Choroid plexus epithelial cell (primary cell): ENCODE results near the gene ADRA2C.

Source experiments
- DNase-seq: peaks from one replicate; pipeline ENCODE4 v3.0.0-alpha.2; 2010; ENCODE audit warnings: low read depth
- H3K4me3 ChIP-seq: 2 replicates; pipeline ENCODE4 v1.5.1; 2011; ENCODE audit warnings: low read depth, mild to moderate bottlenecking, control low read depth, low read length, moderate library complexity
- TF ChIP-seq, protein P1 (sequence below): conservative IDR thresholded peaks from 2 replicates; pipeline ENCODE4 v1.5.1; 2011; ENCODE audit warnings: low read depth, mild to moderate bottlenecking, control low read depth, inconsistent platforms, low read length, moderate library complexity

The ADRA2C gene

DNA sequence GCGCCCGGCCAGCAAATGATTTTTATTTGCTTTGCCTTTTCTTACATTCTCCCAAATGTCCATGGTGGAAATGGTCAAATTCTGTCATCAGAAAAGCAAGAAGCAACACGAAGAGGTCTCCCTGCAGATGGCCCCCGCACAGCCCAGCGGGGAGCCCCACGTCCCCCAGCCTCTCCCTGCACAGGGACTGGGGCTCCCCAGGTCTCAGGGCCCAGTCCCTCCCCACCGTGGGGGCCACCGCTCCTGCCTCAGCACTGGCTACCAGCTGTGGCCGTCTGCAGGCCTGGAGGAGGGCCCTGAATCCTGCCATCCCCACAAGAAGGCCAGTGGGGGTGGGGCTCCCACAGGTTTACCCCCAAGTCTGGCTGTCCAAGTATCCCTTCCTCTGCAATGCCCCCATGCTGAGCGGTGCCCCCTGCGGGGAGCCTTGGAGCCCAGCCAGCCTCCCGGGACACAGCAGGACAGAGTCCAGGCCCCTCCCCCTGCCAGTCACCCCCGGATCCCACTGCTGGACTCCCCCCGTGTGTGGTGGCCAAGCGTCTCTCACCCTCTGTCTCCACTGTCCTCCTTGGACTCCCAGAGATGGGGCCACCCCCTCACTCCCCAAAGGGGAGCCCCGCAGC, 38.2 kb upstream of the ADRA2C start:
- no peak overlapping the region for H3K4me3 ChIP-seq
- TF ChIP-seq, protein P1, sequence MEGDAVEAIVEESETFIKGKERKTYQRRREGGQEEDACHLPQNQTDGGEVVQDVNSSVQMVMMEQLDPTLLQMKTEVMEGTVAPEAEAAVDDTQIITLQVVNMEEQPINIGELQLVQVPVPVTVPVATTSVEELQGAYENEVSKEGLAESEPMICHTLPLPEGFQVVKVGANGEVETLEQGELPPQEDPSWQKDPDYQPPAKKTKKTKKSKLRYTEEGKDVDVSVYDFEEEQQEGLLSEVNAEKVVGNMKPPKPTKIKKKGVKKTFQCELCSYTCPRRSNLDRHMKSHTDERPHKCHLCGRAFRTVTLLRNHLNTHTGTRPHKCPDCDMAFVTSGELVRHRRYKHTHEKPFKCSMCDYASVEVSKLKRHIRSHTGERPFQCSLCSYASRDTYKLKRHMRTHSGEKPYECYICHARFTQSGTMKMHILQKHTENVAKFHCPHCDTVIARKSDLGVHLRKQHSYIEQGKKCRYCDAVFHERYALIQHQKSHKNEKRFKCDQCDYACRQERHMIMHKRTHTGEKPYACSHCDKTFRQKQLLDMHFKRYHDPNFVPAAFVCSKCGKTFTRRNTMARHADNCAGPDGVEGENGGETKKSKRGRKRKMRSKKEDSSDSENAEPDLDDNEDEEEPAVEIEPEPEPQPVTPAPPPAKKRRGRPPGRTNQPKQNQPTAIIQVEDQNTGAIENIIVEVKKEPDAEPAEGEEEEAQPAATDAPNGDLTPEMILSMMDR = no peak
- no peak for DNase-seq

DNA sequence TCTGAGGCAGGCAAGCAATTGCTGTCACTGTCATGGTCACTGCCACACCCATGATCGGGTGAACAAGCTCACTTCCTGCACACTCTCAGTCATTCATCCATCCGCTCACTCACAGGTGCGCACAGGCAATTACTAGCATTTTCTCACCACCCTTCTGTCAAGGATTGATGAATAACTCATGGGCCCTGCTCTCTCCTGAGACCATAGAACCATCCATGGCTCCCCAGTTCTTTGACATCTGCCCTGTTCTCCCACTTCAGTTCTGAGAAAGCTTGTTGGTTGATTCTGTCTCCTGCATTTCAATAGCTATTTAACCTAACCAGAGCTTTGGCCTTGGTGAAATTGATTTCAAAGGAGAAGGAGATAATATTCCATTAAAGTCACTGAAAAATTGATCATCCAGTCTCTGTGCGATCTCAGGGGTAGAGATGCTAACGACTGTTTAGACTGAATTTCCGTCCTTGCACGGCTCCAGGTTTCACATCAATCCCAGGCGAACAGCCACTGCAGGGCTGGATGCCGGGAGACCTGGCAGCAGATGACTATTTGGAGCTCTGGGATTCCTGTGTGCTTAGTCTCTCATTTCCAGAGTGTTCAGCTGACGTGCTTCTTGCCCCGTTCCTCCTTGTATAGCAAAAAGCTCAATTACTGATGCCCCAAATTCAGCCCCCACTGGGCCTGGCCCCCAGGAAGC, 36.9 kb upstream of the ADRA2C start:
- TF ChIP-seq, protein P1 = no peak
- DNase-seq = no peak
- H3K4me3 ChIP-seq = no peak overlapping the region

DNA sequence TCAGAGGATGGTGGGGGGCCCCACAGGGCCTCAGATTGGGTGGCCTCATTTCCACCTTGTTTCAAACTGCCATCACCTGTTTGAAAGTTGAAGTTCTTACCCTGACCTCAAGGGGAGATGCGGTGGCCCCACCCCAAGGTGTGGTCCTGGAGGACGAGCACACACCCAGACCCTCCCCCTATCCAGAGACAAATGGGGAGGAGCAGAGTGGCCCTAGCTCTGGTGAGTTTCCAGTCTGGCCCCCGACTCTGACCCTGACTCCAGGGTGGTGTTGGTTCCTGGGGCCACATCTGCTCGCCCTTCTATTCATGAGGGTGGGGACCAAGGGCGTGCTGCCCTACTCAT, 36.3 kb upstream of the ADRA2C start:
- DNase-seq = no peak
- no peak overlapping the region for H3K4me3 ChIP-seq
- TF ChIP-seq, protein P1 = no peak

DNA sequence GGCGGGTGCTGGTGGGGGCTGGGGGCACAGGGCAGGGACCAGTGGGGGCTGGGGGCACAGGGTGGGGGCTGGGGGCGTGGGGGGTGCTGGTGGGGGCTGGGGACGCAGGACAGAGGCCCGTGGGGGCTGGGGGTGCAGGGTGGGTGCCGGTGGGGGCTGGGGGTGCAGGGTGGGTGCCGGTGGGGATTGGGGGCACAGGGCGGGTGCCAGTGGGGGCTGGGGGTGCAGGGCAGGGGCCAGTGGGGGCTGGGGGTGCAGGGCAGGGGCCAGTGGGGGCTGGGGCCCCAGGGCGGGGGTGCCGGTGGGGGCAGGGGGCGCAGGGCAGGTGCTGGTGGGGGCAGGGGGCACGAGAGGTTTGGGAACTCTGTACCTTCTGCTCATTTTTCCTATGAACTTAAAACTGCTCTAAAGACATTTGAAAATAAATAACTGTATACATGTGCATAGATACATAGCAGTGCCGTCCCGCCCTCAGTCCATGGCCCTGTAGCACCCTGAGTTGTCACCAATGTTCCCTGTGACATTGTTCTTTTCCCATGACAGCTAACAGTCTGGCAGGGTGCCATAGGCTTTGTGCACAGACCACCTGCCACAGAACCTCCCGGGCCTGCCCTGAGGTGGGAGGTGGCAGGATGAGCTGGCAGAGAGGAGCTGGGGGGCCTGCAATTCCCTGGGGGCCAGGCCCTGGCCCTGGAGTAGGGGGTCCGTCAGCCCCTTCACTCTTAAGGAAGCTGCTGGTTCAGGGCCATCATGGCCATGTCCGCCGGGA, 35.6 kb upstream of the ADRA2C start:
- no peak for DNase-seq
- TF ChIP-seq, protein P1 = no peak
- H3K4me3 ChIP-seq = no peak overlapping the region

DNA sequence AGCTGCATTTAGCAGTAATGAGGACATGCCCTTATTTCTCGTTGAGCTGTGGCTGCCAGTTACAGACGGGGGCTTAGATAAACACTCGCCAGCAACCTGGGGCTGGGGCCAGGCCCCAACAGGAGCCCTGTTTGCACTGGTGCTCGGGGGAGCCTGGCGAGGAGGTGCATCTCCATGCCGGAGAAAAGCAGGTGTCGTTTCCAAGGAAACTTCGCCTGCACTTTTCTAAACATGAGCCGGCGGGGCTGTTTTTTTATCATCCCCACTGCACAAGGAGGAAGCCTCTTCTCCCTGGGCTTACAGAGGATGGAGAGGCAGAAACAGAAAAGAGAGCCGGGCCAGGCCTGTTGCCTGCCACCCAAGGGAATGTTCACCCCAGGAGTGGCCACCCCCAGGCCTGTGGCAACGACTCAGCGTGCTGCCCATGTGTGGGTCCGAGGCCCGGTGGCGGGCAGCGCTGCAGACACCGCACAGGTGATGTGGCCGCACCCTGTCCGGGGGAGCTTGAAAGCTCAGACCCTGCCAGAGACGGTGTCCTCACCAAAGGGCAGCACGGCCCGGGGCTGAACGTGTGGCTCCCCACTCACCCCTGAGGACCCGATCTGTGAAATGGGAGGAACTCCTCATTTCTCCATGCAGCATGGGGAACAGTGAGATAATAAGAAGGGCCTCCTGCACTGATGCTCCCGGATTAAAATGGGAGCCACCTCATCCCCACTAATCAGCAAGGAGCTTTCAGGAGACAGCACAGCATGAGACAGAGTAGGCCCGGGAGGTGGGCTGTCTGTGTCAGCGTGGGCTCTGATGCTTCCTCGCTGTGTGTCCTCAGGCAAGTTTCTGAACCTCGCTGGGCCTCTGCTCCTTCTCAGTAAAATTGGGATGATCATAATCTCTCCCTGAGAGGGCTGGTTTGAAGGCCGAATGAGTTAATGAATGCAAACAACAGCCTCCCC, 33.8 kb upstream of the ADRA2C start:
- TF ChIP-seq, protein P1 = no peak
- no peak for DNase-seq
- H3K4me3 ChIP-seq = no peak overlapping the region

DNA sequence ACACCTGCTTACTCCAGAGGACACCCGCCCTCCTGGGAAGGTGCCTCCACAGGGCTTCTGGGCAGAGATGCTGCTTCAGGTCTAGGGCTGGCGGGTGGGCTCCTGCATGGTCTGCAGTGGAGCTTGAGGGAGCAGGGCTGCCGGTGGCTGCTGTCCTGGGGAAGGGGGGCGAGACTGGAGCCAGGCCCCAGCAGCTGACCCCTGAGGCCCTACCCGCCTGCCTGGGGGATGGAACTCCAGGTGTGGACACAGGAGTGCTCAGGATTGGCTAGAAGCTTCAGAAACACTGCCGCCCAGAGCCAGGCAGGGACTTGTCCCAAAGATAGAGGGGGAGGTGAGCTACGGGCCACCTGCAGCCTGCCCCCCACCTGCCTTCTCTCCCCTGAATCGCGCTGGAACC, 33.0 kb upstream of the ADRA2C start:
- TF ChIP-seq, protein P1 = no peak
- H3K4me3 ChIP-seq = no peak overlapping the region

More for the DNA sequence above, 33.0 kb upstream of the ADRA2C start:
- DNase-seq = no peak
